ENCODE measurements around the gene IQSEC1. TPM values are rescaled to one million over a fixed set of nuclear protein-coding genes. Genes with fewer than 3 reads are reported as not detected.
A peak's percentile ranks its signal among the peaks of the same experiment; 100 is the strongest.

IQSEC1 gene
- total and polyA plus RNA-seq, 2 donors (not counting 3 experiments of a cell fraction or from before 2014, with no cell fraction given), result 5.2 to 18.0 TPM

GRCh38 chr3:12922881-12923431 is 150.3 kb downstream of the IQSEC1 start:
- TF ChIP-seq FOS (IDR thresholded peaks at IDR 0.05; ENCODE audit: borderline replicate concordance, insufficient read depth, low read length) (no peak), MYC (IDR thresholded peaks at IDR 0.05; ENCODE audit: low read depth, low read length) (no peak), EZH2 (IDR thresholded peaks at IDR 0.05; ENCODE audit: borderline replicate concordance, low read depth, low read length, severe bottlenecking) (no peak), GATA2 (IDR thresholded peaks at IDR 0.05; ENCODE audit: insufficient read depth, insufficient read length, low read depth, low read length) (no peak), JUN (IDR thresholded peaks at IDR 0.05; ENCODE audit: borderline replicate concordance, insufficient read depth, insufficient read length, low read depth) (no peak), POLR2A (IDR thresholded peaks at IDR 0.05; ENCODE audit: low read depth, low read length) (no peak), POLR2AphosphoS5 (IDR thresholded peaks at IDR 0.05; ENCODE audit: insufficient read depth, low read depth, low read length) (no peak)
- TF ChIP-seq, protein P1, sequence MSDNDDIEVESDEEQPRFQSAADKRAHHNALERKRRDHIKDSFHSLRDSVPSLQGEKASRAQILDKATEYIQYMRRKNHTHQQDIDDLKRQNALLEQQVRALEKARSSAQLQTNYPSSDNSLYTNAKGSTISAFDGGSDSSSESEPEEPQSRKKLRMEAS (IDR thresholded peaks at IDR 0.05; ENCODE audit: insufficient read depth, insufficient read length), result no peak
- TF ChIP-seq, protein P2, sequence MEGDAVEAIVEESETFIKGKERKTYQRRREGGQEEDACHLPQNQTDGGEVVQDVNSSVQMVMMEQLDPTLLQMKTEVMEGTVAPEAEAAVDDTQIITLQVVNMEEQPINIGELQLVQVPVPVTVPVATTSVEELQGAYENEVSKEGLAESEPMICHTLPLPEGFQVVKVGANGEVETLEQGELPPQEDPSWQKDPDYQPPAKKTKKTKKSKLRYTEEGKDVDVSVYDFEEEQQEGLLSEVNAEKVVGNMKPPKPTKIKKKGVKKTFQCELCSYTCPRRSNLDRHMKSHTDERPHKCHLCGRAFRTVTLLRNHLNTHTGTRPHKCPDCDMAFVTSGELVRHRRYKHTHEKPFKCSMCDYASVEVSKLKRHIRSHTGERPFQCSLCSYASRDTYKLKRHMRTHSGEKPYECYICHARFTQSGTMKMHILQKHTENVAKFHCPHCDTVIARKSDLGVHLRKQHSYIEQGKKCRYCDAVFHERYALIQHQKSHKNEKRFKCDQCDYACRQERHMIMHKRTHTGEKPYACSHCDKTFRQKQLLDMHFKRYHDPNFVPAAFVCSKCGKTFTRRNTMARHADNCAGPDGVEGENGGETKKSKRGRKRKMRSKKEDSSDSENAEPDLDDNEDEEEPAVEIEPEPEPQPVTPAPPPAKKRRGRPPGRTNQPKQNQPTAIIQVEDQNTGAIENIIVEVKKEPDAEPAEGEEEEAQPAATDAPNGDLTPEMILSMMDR (IDR thresholded peaks at IDR 0.05; ENCODE audit: extremely low read depth in 1 of 2, insufficient read depth in 1 of 2, low read depth in 1 of 2, low read length in 2 of 2), result no peak
- Histone ChIP-seq H3K9me1 (replicated peaks; ENCODE audit: control insufficient read depth, extremely low read depth, insufficient read depth, low read length) (no peaks in the 10 kb centered on the region), H3K9ac (replicated peaks; ENCODE audit: extremely low read depth, insufficient read depth, low read length) (no peak overlapping the region), H3K27ac (ENCODE audit: insufficient read depth, low read depth, low read length) (no peak overlapping the region), H3K4me1 (ENCODE audit: control insufficient read depth, extremely low read depth, insufficient read depth, low read length) (peaks cover 17% of the 10 kb centered on the region), H3K36me3 (ENCODE audit: control insufficient read depth in 2 of 2, extremely low read depth in 1 of 2, insufficient read depth in 2 of 2, low read length in 2 of 2) (peaks cover 0 to 10% of the 10 kb centered on the region in 2 experiments), H4K20me1 (replicated peaks; ENCODE audit: control insufficient read depth, extremely low read depth, insufficient read depth, low read length) (no peaks in the 10 kb centered on the region), H3K9me3 (replicated peaks; ENCODE audit: control insufficient read depth, insufficient read depth, low read length) (no peaks in the 10 kb centered on the region), H3K27me3 (ENCODE audit: control insufficient read depth in 2 of 2, insufficient read depth in 2 of 2, low read length in 2 of 2) (no peaks in the 10 kb centered on the region), H3K79me2 (ENCODE audit: control insufficient read depth, insufficient read depth, low read length) (no peaks in the 10 kb centered on the region), H2AFZ (ENCODE audit: low read depth, low read length) (no peak overlapping the region), H3K4me3 (replicated peaks in 1 of 3; ENCODE audit: insufficient read depth in 1 of 3, low read depth in 1 of 3, low read length in 3 of 3) (no peak overlapping the region), H3K4me2 (ENCODE audit: insufficient read depth, low read length) (no peak overlapping the region)
- DNase-seq (ENCODE audit: low read depth, low spot score) (peak; percentile 25), FAIRE-seq (peak; percentile 76)
- intact Hi-C loops (cut with micrococcal nuclease) (loop anchor here (1.0 to 5.0 kb wide), 2 partner anchors 44 to 61 kb away; no protein-coding TSS in a partner anchor), dilution Hi-C loops (cut with MboI; ENCODE audit: extremely low pct_ligation_motif_present, low sequenced_read_pairs) (no loop called here)
- ChIA-PET CTCF (interaction anchor here (1.4 kb wide), 1 partner anchor 61 kb away, joined by 3 read pairs; no protein-coding TSS in a partner anchor), POLR2A (no interaction called here)
- no TSS peak for BruUV-seq (replicated peaks)
